ENCODE measurements around the gene STXBP2.

STXBP2 gene

GRCh38 chr19:7650148-7650547 is 13.2 kb downstream of the STXBP2 start:
- no peak for DNase-seq (ENCODE audit: low spot score)

GRCh38 chr19:7652061-7652641 is 15.2 kb downstream of the STXBP2 start:
- peak; percentile 85 for DNase-seq (ENCODE audit: low spot score)

- peak; percentile 29 for DNase-seq (ENCODE audit: low spot score)
These were observed 17.5 kb downstream of the STXBP2 start for GRCh38 chr19:7654401-7654800.

- no peak for DNase-seq (ENCODE audit: low spot score)
These were observed 18.7 kb downstream of the STXBP2 start for GRCh38 chr19:7655581-7655980.

- no peak for DNase-seq (ENCODE audit: low spot score)
These were observed 20.3 kb downstream of the STXBP2 start for GRCh38 chr19:7657131-7657751.

GRCh38 chr19:7658219-7658686 is 21.3 kb downstream of the STXBP2 start:
- DNase-seq (ENCODE audit: low spot score), result no peak

- no peak for DNase-seq (ENCODE audit: low spot score)
These were observed 25.0 kb downstream of the STXBP2 start for GRCh38 chr19:7661744-7662538.

- no peak for DNase-seq (ENCODE audit: low spot score)
These were observed 25.7 kb downstream of the STXBP2 start for GRCh38 chr19:7662657-7663056.

- no peak for DNase-seq (ENCODE audit: low spot score)
These were observed 26.8 kb downstream of the STXBP2 start for GRCh38 chr19:7663706-7664105.

GRCh38 chr19:7665076-7665475 is 28.2 kb downstream of the STXBP2 start:
- no peak for DNase-seq (ENCODE audit: low spot score)

GRCh38 chr19:7668842-7669241 is 31.9 kb downstream of the STXBP2 start, which contains the start of gene RETN:
TSS of gene RETN (plus strand) at chr19:7669049. CDS start at chr19:7669327, 278 bp downstream.
- DNase-seq (ENCODE audit: low spot score), result no peak

- DNase-seq (ENCODE audit: low spot score), result no peak
These were observed 32.7 kb downstream of the STXBP2 start for GRCh38 chr19:7669641-7670040.

- DNase-seq (ENCODE audit: low spot score), result no peak
These were observed 33.4 kb downstream of the STXBP2 start for GRCh38 chr19:7670150-7670783.

- DNase-seq (ENCODE audit: low spot score), result no peak
These were observed 33.9 kb downstream of the STXBP2 start for GRCh38 chr19:7670790-7671189.

GRCh38 chr19:7672522-7672921 is 35.6 kb downstream of the STXBP2 start:
- no peak for DNase-seq (ENCODE audit: low spot score)

GRCh38 chr19:7674010-7675005 is 37.4 kb downstream of the STXBP2 start:
- DNase-seq (ENCODE audit: low spot score), result peak; percentile 87

GRCh38 chr19:7676376-7676775 is 39.5 kb downstream of the STXBP2 start:
- no peak for DNase-seq (ENCODE audit: low spot score)

GRCh38 chr19:7676854-7677253 is 39.9 kb downstream of the STXBP2 start, which contains the start of gene MCEMP1:
TSS of gene MCEMP1 (plus strand) at chr19:7677090. CDS start at chr19:7677121, 31 bp downstream.
- no peak for DNase-seq (ENCODE audit: low spot score)

- no peak for DNase-seq (ENCODE audit: low spot score)
These were observed 40.9 kb downstream of the STXBP2 start for GRCh38 chr19:7677669-7678311.

- no peak for DNase-seq (ENCODE audit: low spot score)
These were observed 42.3 kb downstream of the STXBP2 start for GRCh38 chr19:7678971-7679751.
